Duodenal mucosa (tissue), 2 donors: ENCODE measurements around the gene GNG2.

ENCODE experiments used
- H3K27ac ChIP-seq: one replicate; pipeline ENCODE4 v1.7.0; 2013; ENCODE audit warnings: low read depth, low read length
- H3K27me3 ChIP-seq, 2 donors: one replicate each; pipeline ENCODE4 v1.7.0; 2013; ENCODE audit warnings: low read length in 2 of 2, control low read depth in 1 of 2; ENCODE audit not compliant: insufficient read depth in 2 of 2, control insufficient read depth in 1 of 2
- H3K36me3 ChIP-seq, 2 donors: one replicate each; pipeline ENCODE4 v1.7.0; 2013; ENCODE audit warnings: low read length in 2 of 2, control low read depth in 1 of 2; ENCODE audit not compliant: insufficient read depth in 2 of 2, control insufficient read depth in 1 of 2
- H3K4me1 ChIP-seq, 2 donors: one replicate each; pipeline ENCODE4 v1.7.0; 2013; ENCODE audit warnings: low read length in 2 of 2, control low read depth in 1 of 2; ENCODE audit not compliant: insufficient read depth in 2 of 2, control insufficient read depth in 1 of 2
- H3K4me3 ChIP-seq, 2 donors: one replicate each; pipeline ENCODE4 v1.7.0; 2013; ENCODE audit warnings: low read length in 2 of 2, low read depth in 1 of 2
- H3K9ac ChIP-seq, 2 donors: one replicate each; pipeline ENCODE4 v1.7.0; 2013; ENCODE audit warnings: low read length in 2 of 2, low read depth in 1 of 2
- H3K9me3 ChIP-seq, 2 donors: one replicate each; pipeline ENCODE4 v1.7.0; 2013; ENCODE audit warnings: low read length in 2 of 2, control low read depth in 1 of 2; ENCODE audit not compliant: control insufficient read depth in 1 of 2

Gene GNG2

DNA sequence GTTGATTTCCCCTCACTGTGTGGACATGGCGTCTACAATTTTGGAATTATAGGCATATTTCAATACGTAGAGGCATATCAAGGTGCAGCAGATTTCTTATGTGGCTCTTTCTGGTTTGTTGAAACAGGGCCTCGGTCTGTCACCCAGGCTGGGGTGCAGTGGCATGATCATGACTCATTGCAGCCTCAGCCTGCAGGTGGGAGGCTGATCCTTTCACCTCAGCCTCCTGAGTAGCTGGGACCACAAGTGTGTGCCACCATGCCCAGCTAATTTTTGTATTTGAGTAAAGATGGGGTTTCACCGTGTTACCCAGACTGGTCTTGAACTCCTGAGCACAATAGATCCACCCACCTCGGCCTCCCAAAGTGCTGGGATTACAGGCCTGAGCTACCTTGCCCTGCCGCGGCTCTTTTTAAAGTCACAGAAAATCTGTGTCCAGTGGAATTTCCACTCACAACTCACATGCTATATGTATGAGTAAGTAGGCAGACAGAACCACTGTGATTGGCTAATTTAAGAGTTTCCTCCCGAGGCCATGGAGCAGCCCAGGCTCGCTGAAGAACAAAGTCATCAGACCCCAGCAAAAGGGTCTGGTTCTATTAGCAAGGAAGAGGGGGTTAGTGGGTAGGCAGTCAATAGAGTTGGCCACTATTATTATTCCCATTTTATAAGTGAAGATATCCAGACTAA lies 9.1 kb downstream of the GNG2 start:
- no peak overlapping the region for H3K27ac ChIP-seq
- no peaks in the 10 kb centered on the region for H3K36me3 ChIP-seq
- peaks cover 12 to 24% of the 10 kb centered on the region in 2 donors for H3K4me1 ChIP-seq
- H3K27me3 ChIP-seq: no peaks in the 10 kb centered on the region
- peak overlapping the region in 1 of 2 donors; percentile 19 for H3K4me3 ChIP-seq
- H3K9me3 ChIP-seq: no peaks in the 10 kb centered on the region
- H3K9ac ChIP-seq: no peak overlapping the region

- no peaks in the 10 kb centered on the region for H3K9me3 ChIP-seq
- H3K27ac ChIP-seq: no peak overlapping the region
- no peak overlapping the region for H3K9ac ChIP-seq
- H3K4me3 ChIP-seq: no peak overlapping the region
- H3K27me3 ChIP-seq: no peaks in the 10 kb centered on the region
- peaks cover 12 to 19% of the 10 kb centered on the region in 2 donors for H3K4me1 ChIP-seq
- H3K36me3 ChIP-seq: no peaks in the 10 kb centered on the region
These were observed 10.2 kb downstream of the GNG2 start for GRCh38 chr14:51870606-51871005.

GRCh38 chr14:51871846-51872245 lies 11.4 kb downstream of the GNG2 start:
- no peak overlapping the region for H3K4me3 ChIP-seq
- no peaks in the 10 kb centered on the region for H3K27me3 ChIP-seq
- no peak overlapping the region for H3K9ac ChIP-seq
- no peaks in the 10 kb centered on the region for H3K9me3 ChIP-seq
- H3K36me3 ChIP-seq: no peaks in the 10 kb centered on the region
- H3K27ac ChIP-seq: no peak overlapping the region
- peaks cover 12 to 18% of the 10 kb centered on the region in 2 donors for H3K4me1 ChIP-seq

DNA sequence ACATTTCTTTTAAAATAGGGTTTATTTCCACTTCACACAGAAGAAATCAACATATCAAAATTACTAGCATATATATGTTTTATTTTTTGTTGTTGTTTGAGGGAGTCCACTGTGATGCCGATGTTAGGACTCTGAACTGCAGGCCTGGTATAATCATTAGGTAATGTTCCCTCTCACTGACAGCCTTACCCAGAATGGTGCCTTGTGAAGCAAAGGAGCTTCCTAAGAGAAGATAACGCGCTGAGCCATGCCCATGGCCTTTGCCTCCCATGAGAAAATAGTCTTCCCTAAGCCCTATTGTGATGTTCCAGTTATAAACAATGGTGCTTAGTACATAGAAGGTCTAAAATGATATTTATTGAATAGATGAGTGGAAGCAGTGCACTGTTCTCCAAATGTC lies 12.0 kb downstream of the GNG2 start:
- Histone ChIP-seq H3K4me3 (no peak overlapping the region), H3K36me3 (no peaks in the 10 kb centered on the region), H3K9ac (no peak overlapping the region), H3K27ac (no peak overlapping the region), H3K4me1 (peaks cover 11 to 12% of the 10 kb centered on the region in 2 donors), H3K27me3 (no peaks in the 10 kb centered on the region), H3K9me3 (no peaks in the 10 kb centered on the region)

DNA sequence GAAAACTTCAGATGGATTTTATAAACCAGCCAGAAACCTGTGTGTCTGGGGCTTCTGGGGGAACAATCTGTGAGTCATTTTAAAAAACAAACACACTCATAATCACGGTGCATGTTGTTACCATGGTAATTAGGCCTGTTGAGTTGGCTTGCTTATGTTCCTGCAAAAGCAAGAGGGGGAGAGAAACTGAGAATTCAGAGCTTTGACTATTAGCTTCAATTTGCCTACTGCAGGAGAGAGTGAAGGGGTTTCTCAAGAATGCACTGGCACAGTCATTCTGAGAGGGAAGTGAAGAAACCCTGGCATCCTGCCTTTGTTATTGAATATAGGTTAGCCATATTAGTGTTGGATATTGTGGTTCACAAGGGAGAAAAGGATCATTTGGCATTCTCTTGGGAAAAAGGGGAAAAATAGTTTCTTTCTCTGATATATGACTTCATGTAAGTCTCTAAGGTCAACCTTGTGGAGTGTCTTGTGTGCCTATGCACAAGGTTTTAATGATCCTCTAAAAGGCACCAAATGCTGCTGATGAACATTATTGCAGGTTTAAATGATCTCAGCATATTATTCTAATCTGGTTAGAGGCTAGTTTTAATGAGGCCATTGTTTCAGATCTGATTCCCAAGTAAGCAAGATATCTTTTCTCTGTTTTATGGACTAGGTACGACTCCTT lies 12.9 kb downstream of the GNG2 start:
- H3K36me3 ChIP-seq: no peaks in the 10 kb centered on the region
- no peaks in the 10 kb centered on the region for H3K27me3 ChIP-seq
- peaks cover 8% of the 10 kb centered on the region in 2 donors for H3K4me1 ChIP-seq
- no peak overlapping the region for H3K27ac ChIP-seq
- no peak overlapping the region for H3K4me3 ChIP-seq
- H3K9me3 ChIP-seq: no peaks in the 10 kb centered on the region
- no peak overlapping the region for H3K9ac ChIP-seq

- Histone ChIP-seq H3K4me1 (peaks cover 6 to 8% of the 10 kb centered on the region in 2 donors), H3K27ac (no peak overlapping the region), H3K9me3 (no peaks in the 10 kb centered on the region), H3K9ac (no peak overlapping the region), H3K4me3 (no peak overlapping the region), H3K27me3 (no peaks in the 10 kb centered on the region), H3K36me3 (no peaks in the 10 kb centered on the region)
These were observed 17.4 kb downstream of the GNG2 start for GRCh38 chr14:51877810-51878209.

GRCh38 chr14:51879170-51879569 lies 18.8 kb downstream of the GNG2 start:
- H3K36me3 ChIP-seq: no peaks in the 10 kb centered on the region
- no peak overlapping the region for H3K9ac ChIP-seq
- H3K9me3 ChIP-seq: no peaks in the 10 kb centered on the region
- no peak overlapping the region for H3K27ac ChIP-seq
- H3K4me3 ChIP-seq: no peak overlapping the region
- H3K4me1 ChIP-seq: peaks cover under 1 to 5% of the 10 kb centered on the region in 2 donors
- no peaks in the 10 kb centered on the region for H3K27me3 ChIP-seq

DNA sequence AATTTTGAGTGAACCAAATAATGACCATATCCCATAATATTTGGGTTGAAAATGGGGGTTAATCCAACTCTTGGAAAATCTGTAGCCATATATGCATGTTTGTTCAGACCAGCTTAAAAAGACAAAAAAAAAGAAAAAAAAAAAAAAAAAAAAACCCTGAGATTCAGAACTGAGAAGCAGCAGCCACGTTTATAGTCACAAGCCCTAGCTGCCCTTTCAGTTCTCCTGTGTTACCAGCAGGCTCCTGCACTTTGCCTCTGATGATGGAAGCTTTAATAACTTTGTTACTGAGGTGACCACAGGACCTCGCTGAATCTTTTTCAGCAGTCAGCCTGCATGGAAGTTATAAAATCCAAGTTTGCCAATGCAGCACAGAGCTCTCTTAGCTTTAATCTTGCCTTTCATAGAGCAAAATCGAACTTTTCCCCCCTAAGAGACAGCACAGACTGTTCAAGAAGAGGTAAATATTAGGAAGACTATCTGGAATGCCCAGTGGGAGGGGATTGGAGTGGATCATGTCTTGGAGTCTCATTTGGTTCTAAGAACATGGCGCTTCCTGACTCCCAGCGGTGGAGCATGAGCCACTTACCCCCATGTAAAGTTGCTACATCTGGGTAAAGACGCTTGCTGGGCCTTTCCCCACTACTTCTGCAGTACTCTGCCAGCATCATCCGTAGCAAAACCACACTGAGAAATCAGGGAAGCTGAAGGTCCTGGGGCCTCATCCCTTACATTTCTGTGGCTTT lies 20.6 kb downstream of the GNG2 start:
- Histone ChIP-seq H3K27ac (no peak overlapping the region), H3K4me3 (no peak overlapping the region), H3K9ac (no peak overlapping the region), H3K36me3 (no peaks in the 10 kb centered on the region), H3K27me3 (no peaks in the 10 kb centered on the region), H3K4me1 (peaks cover 10 to 12% of the 10 kb centered on the region in 2 donors), H3K9me3 (no peaks in the 10 kb centered on the region)

DNA sequence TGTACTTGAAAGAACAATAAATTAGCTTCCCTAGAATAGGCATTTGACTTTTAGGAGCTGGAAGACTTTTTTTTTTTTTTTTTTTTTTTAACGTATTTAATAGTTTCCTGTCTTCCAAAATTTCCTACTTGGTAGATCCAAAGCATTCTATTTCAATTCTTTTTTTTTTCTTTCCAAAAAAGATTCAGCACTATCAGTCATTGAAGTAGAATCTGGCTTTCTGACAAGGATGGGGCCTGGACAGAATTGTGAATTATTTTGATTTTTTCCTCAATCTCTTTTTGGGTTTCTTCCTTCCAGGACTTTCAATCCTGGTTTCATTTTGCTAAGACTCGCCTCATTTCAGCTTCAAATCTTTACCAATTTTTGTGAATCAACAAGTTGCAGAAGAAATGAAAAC lies 21.2 kb downstream of the GNG2 start:
- H3K27me3 ChIP-seq: no peaks in the 10 kb centered on the region
- no peaks in the 10 kb centered on the region for H3K36me3 ChIP-seq
- no peak overlapping the region for H3K4me3 ChIP-seq
- H3K27ac ChIP-seq: no peak overlapping the region
- H3K4me1 ChIP-seq: peaks cover 10 to 12% of the 10 kb centered on the region in 2 donors
- no peaks in the 10 kb centered on the region for H3K9me3 ChIP-seq
- no peak overlapping the region for H3K9ac ChIP-seq

GRCh38 chr14:51883232-51883631 lies 22.8 kb downstream of the GNG2 start:
- Histone ChIP-seq H3K36me3 (no peaks in the 10 kb centered on the region), H3K4me3 (no peak overlapping the region), H3K27me3 (no peaks in the 10 kb centered on the region), H3K9me3 (no peaks in the 10 kb centered on the region), H3K4me1 (peaks cover 10 to 12% of the 10 kb centered on the region in 2 donors), H3K27ac (no peak overlapping the region), H3K9ac (no peak overlapping the region)
